ENCODE data around the gene C1QTNF9.

- TF ChIP-seq CTCF (IDR thresholded peaks at IDR 0.05; ENCODE audit: poor library complexity) (no peak), EZH2 (IDR thresholded peaks at IDR 0.05; ENCODE audit: borderline replicate concordance) (no peak)
These were observed 31.2 kb downstream of the C1QTNF9 start for GRCh38 chr13:24340608-24340955.
